WTC11 (cell line): ENCODE data around the gene PTPRN2.

Experiments used
- NR1H2 ChIP-seq: sonication (generic); formaldehyde crosslinking; IDR thresholded peaks from 2 replicates; pipeline ENCODE4 v1.9.0; 2021; ENCODE audit warnings: mild to moderate bottlenecking, moderate library complexity, missing genetic modification reagents
- NR2C2 ChIP-seq: sonication (generic); formaldehyde crosslinking; IDR thresholded peaks from 2 replicates; pipeline ENCODE4 v1.8.0; 2022; ENCODE audit warnings: mild to moderate bottlenecking, missing genetic modification reagents
- OVOL2 ChIP-seq: fragments of 250-450 bp; sonication (Bioruptor Pico); IDR thresholded peaks from 2 replicates; pipeline ENCODE4 v1.9.0; 2021; ENCODE audit warnings: mild to moderate bottlenecking, borderline replicate concordance
- TF ChIP-seq, protein P1 (sequence below): sonication (generic); formaldehyde crosslinking; IDR thresholded peaks from 2 replicates; pipeline ENCODE4 v1.8.1; 2022; ENCODE audit warnings: mild to moderate bottlenecking, missing genetic modification reagents, moderate library complexity, borderline replicate concordance
- TF ChIP-seq, protein P2 (sequence below): sonication (generic); formaldehyde crosslinking; IDR thresholded peaks from 2 replicates; pipeline ENCODE4 v1.8.1; 2022; ENCODE audit warnings: mild to moderate bottlenecking, moderate library complexity, missing genetic modification reagents
- TF ChIP-seq, protein P3 (sequence below): fragments of 200-600 bp; IDR thresholded peaks from 2 replicates; pipeline ENCODE4 v1.8.0; 2022; ENCODE audit warnings: antibody characterized with exemption
- TF ChIP-seq, protein P4 (sequence below): sonication (generic); formaldehyde crosslinking; IDR thresholded peaks from 2 replicates; pipeline ENCODE4 v1.8.0; 2022; ENCODE audit warnings: mild to moderate bottlenecking, missing genetic modification reagents

- TF ChIP-seq, protein P1, sequence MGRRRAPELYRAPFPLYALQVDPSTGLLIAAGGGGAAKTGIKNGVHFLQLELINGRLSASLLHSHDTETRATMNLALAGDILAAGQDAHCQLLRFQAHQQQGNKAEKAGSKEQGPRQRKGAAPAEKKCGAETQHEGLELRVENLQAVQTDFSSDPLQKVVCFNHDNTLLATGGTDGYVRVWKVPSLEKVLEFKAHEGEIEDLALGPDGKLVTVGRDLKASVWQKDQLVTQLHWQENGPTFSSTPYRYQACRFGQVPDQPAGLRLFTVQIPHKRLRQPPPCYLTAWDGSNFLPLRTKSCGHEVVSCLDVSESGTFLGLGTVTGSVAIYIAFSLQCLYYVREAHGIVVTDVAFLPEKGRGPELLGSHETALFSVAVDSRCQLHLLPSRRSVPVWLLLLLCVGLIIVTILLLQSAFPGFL (CRISPR knock-in tag) = no peak
- TF ChIP-seq, protein P2, sequence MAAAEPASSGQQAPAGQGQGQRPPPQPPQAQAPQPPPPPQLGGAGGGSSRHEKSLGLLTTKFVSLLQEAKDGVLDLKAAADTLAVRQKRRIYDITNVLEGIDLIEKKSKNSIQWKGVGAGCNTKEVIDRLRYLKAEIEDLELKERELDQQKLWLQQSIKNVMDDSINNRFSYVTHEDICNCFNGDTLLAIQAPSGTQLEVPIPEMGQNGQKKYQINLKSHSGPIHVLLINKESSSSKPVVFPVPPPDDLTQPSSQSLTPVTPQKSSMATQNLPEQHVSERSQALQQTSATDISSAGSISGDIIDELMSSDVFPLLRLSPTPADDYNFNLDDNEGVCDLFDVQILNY (CRISPR knock-in tag) = no peak
- TF ChIP-seq, protein P3, sequence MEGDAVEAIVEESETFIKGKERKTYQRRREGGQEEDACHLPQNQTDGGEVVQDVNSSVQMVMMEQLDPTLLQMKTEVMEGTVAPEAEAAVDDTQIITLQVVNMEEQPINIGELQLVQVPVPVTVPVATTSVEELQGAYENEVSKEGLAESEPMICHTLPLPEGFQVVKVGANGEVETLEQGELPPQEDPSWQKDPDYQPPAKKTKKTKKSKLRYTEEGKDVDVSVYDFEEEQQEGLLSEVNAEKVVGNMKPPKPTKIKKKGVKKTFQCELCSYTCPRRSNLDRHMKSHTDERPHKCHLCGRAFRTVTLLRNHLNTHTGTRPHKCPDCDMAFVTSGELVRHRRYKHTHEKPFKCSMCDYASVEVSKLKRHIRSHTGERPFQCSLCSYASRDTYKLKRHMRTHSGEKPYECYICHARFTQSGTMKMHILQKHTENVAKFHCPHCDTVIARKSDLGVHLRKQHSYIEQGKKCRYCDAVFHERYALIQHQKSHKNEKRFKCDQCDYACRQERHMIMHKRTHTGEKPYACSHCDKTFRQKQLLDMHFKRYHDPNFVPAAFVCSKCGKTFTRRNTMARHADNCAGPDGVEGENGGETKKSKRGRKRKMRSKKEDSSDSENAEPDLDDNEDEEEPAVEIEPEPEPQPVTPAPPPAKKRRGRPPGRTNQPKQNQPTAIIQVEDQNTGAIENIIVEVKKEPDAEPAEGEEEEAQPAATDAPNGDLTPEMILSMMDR = no peak
- TF ChIP-seq OVOL2 (CRISPR knock-in tag) (no peak), NR2C2 (CRISPR knock-in tag) (no peak), NR1H2 (CRISPR knock-in tag) (no peak)
- TF ChIP-seq, protein P4, sequence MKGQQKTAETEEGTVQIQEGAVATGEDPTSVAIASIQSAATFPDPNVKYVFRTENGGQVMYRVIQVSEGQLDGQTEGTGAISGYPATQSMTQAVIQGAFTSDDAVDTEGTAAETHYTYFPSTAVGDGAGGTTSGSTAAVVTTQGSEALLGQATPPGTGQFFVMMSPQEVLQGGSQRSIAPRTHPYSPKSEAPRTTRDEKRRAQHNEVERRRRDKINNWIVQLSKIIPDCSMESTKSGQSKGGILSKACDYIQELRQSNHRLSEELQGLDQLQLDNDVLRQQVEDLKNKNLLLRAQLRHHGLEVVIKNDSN (CRISPR knock-in tag) = no peak
Observed at GRCh38 chr7:158055726-158056510, 531.7 kb downstream of the PTPRN2 start.
